A549 (cell line): ENCODE results near the gene PPM1J. TPM values are rescaled to one million over a fixed set of nuclear protein-coding genes. Genes with fewer than 3 reads are reported as not detected.

Experiments used
- ATAC-seq, 2 experiments: fragments of 200-7000 bp in 1 of 2; fragments of >200 bp in 1 of 2; cut with Nextera tagmentation in 1 of 2; cut with Tn5 transposase in 1 of 2; 3 replicates each; pipeline versions ENCODE4 v1.8.0 to v1.9.1; 2018 to 2020; ENCODE audit warnings: mild to moderate bottlenecking in 1 of 2, moderate library complexity in 1 of 2
- CTCF ChIA-PET: fragments of 300-600 bp; sonication (Branson Sonifier 250); formaldehyde crosslinking; extraction: SDS; loops from one replicate; lab custom pipeline; 2021; ENCODE audit warnings: antibody characterized with exemption, inconsistent platforms; lab: Yijun Ruan, JAX
- POLR2A ChIA-PET: fragments of 350-600 bp; formaldehyde crosslinking; extraction: SDS; loops from one replicate; lab custom pipeline; 2021; ENCODE audit warnings: antibody characterized with exemption, inconsistent platforms; lab: Yijun Ruan, JAX
- DNase-seq, 2 experiments: peaks; one replicate each; pipeline versions ENCODE4 v3.0.0 to v3.0.0-alpha.2; 2011 to 2016; ENCODE audit warnings: low read depth in 1 of 2, low spot score in 1 of 2
- FAIRE-seq: peaks from 2 replicates; lab custom pipeline; 2011; peaks lifted over from hg19 to GRCh38; lab: Jason Lieb, UNC
- H3K27ac ChIP-seq, 2 experiments: fragments of >200 bp; sonication (Bioruptor Twin); formaldehyde crosslinking; 3 replicates each; pipeline ENCODE4 v1.5.1; 2016 to 2017
- H3K4me1 ChIP-seq: fragments of >200 bp; sonication (Bioruptor Twin); formaldehyde crosslinking; 3 replicates; pipeline ENCODE4 v1.6.1; 2016
- H3K4me2 ChIP-seq: fragments of >200 bp; sonication (Bioruptor Twin); formaldehyde crosslinking; 3 replicates; pipeline ENCODE4 v1.6.1; 2016
- H3K4me3 ChIP-seq: fragments of >200 bp; sonication (Bioruptor Twin); formaldehyde crosslinking; 3 replicates; pipeline ENCODE4 v1.5.1; 2016
- H3K9me3 ChIP-seq: fragments of >200 bp; sonication (Bioruptor Twin); formaldehyde crosslinking; 3 replicates; pipeline ENCODE4 v1.6.1; 2016
- BHLHE40 ChIP-seq: IDR thresholded peaks from 2 replicates; pipeline ENCODE4 v1.6.1; 2012; ENCODE audit warnings: low read depth, low read length, inconsistent platforms
- EHF ChIP-seq: fragments of 250-450 bp; sonication (Bioruptor Pico); IDR thresholded peaks from 2 replicates; pipeline ENCODE4 v1.5.0; 2020; ENCODE audit warnings: mild to moderate bottlenecking
- EP300 ChIP-seq, 2 experiments: fragments of >200 bp; sonication (Bioruptor Twin); formaldehyde crosslinking; IDR thresholded peaks; 2 replicates in 1 of 2; 3 replicates in 1 of 2; pipeline ENCODE4 v1.6.1; 2016 to 2017
- FOSL2 ChIP-seq, 2 experiments: fragments of 450-650 bp in 1 of 2; fragments of >200 bp in 1 of 2; sonication (Bioruptor Twin) in 1 of 2; formaldehyde crosslinking; IDR thresholded peaks; 2 replicates each; pipeline versions ENCODE4 v1.5.0 to v1.6.1; 2016 to 2020; ENCODE audit warnings: mild to moderate bottlenecking in 1 of 2, moderate library complexity in 1 of 2
- GATA3 ChIP-seq: IDR thresholded peaks from 2 replicates; pipeline ENCODE4 v1.6.1; 2012; ENCODE audit warnings: borderline replicate concordance
- HDAC2 ChIP-seq: fragments of 200-600 bp; sonication (generic); IDR thresholded peaks from 2 replicates; pipeline ENCODE4 v1.6.1; 2016
- JUN ChIP-seq, 2 experiments: fragments of >200 bp; sonication (Bioruptor Twin); formaldehyde crosslinking; IDR thresholded peaks; 2 replicates in 1 of 2; 3 replicates in 1 of 2; pipeline ENCODE4 v1.6.1; 2016 to 2017
- KDM1A ChIP-seq: fragments of 200-600 bp; sonication (generic); IDR thresholded peaks from 2 replicates; pipeline ENCODE4 v1.6.1; 2016; ENCODE audit warnings: low read depth, mild to moderate bottlenecking
- MAZ ChIP-seq: fragments of 150-350 bp; IDR thresholded peaks from 2 replicates; pipeline ENCODE4 v1.6.1; 2014; ENCODE audit warnings: antibody characterized with exemption, low read depth, low read length, borderline replicate concordance
- MYC ChIP-seq: IDR thresholded peaks from 2 replicates; pipeline ENCODE4 v1.6.1; 2012; ENCODE audit warnings: mild to moderate bottlenecking, inconsistent platforms, low read length, improper control_type of control experiment, borderline replicate concordance
- NFE2L2 ChIP-seq: fragments of 150-350 bp; conservative IDR thresholded peaks from 2 replicates; pipeline ENCODE4 v1.6.1; 2014; ENCODE audit warnings: low read length
- NR3C1 ChIP-seq: fragments of >200 bp; sonication (Bioruptor Twin); formaldehyde crosslinking; IDR thresholded peaks from 3 replicates; pipeline ENCODE4 v1.6.1; 2017
- PHF8 ChIP-seq: fragments of 200-600 bp; sonication (generic); IDR thresholded peaks from 2 replicates; pipeline ENCODE4 v1.6.1; 2016; ENCODE audit warnings: low read depth, mild to moderate bottlenecking, antibody characterized with exemption, moderate library complexity, borderline replicate concordance
- POLR2AphosphoS2 ChIP-seq: conservative IDR thresholded peaks from 2 replicates; pipeline ENCODE4 v1.6.1; 2012; ENCODE audit warnings: low read length, improper control_type of control experiment, inconsistent platforms
- RFX5 ChIP-seq: fragments of 450-650 bp; IDR thresholded peaks from 2 replicates; pipeline ENCODE4 v1.7.1; 2014; ENCODE audit warnings: antibody characterized with exemption, mild to moderate bottlenecking, moderate library complexity
- TP53 ChIP-seq: fragments of 250-450 bp; sonication (Bioruptor Pico); IDR thresholded peaks from 2 replicates; pipeline ENCODE4 v1.5.0; 2021; ENCODE audit warnings: mild to moderate bottlenecking, moderate library complexity
- ZC3H11A ChIP-seq: fragments of 450-650 bp; IDR thresholded peaks from 2 replicates; pipeline ENCODE4 v1.6.1; 2014; ENCODE audit warnings: antibody characterized with exemption, mild to moderate bottlenecking
- ZFP36 ChIP-seq: fragments of 450-650 bp; IDR thresholded peaks from 2 replicates; pipeline ENCODE4 v1.6.1; 2014; ENCODE audit warnings: borderline replicate concordance; ENCODE audit not compliant: partially characterized antibody
- WGBS: methylation state at CpG from one replicate; pipeline ENCODE4 v1.1.6; 2017; ENCODE audit errors: missing lambda C conversion rate; 5-methylcytosine and 5-hydroxymethylcytosine counted together
- polyA plus RNA-seq, 4 experiments: library from polyadenylated mRNA; depleted of rRNA in 3 of 4; stranded (reverse); fragments of >200 nt; fragmentation: RNase III in 1 of 4; extraction: RNeasy Plus Mini Kit Qiagen cat#74134 plus additional on column Dnase treatment in 1 of 4; gene quantifications; 2 replicates in 3 of 4; 3 replicates in 1 of 4; pipeline ENCODE4 v1.2.3, GENCODE V29; 2011 to 2017
- TF ChIP-seq, protein P1 (sequence below): fragments of 200-600 bp; sonication (generic); IDR thresholded peaks from 2 replicates; pipeline ENCODE4 v1.6.1; 2016; ENCODE audit warnings: antibody characterized with exemption, mild to moderate bottlenecking, moderate library complexity
- TF ChIP-seq, protein P2 (sequence below): fragments of 250-450 bp; sonication (Bioruptor Pico); IDR thresholded peaks from 2 replicates; pipeline ENCODE4 v1.5.0; 2020; ENCODE audit warnings: low read depth, mild to moderate bottlenecking, moderate library complexity

The PPM1J gene
- polyA plus RNA-seq, 2 of the 4 experiments (the other 2 are of a cell fraction): 0.32 to 0.62 TPM

- TF ChIP-seq, protein P1, sequence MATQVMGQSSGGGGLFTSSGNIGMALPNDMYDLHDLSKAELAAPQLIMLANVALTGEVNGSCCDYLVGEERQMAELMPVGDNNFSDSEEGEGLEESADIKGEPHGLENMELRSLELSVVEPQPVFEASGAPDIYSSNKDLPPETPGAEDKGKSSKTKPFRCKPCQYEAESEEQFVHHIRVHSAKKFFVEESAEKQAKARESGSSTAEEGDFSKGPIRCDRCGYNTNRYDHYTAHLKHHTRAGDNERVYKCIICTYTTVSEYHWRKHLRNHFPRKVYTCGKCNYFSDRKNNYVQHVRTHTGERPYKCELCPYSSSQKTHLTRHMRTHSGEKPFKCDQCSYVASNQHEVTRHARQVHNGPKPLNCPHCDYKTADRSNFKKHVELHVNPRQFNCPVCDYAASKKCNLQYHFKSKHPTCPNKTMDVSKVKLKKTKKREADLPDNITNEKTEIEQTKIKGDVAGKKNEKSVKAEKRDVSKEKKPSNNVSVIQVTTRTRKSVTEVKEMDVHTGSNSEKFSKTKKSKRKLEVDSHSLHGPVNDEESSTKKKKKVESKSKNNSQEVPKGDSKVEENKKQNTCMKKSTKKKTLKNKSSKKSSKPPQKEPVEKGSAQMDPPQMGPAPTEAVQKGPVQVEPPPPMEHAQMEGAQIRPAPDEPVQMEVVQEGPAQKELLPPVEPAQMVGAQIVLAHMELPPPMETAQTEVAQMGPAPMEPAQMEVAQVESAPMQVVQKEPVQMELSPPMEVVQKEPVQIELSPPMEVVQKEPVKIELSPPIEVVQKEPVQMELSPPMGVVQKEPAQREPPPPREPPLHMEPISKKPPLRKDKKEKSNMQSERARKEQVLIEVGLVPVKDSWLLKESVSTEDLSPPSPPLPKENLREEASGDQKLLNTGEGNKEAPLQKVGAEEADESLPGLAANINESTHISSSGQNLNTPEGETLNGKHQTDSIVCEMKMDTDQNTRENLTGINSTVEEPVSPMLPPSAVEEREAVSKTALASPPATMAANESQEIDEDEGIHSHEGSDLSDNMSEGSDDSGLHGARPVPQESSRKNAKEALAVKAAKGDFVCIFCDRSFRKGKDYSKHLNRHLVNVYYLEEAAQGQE: no peak
- TF ChIP-seq BHLHE40 (no peak), FOSL2 (IDR thresholded peaks at IDR 0.05) (no peak), FOSL2 (CRISPR knock-in tag; IDR thresholded peaks at IDR 0.05) (no peak)
Measured at GRCh38 chr1:112694363-112694929, 20.7 kb downstream of the PPM1J start (continued).

DNA sequence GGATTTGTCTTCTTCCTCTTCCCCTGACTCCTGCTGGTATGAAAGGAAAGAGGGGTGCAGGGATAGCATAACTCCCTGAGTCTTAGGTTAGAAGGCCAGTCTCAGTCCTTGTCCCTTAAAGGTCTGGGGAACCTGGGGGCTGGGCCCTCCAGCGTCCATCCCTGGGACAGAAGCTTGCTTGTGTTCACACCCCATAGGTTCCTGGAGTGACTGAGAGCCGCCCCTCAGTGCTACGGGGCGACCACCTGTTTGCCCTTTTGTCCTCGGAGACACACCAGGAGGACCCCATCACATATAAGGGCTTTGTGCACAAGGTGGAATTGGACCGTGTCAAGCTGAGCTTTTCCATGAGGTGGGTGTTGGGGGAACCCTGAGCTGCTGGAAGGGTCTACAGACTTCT is 21.3 kb downstream of the PPM1J start:
- Histone ChIP-seq H3K4me3 (no peak overlapping the region), H3K27ac (no peak overlapping the region), H3K4me1 (peaks cover 6% of the 10 kb centered on the region), H3K9me3 (no peaks in the 10 kb centered on the region)
- CTCF ChIA-PET: interaction anchor here (1.2 to 1.6 kb wide), 3 partner anchors 19 to 303 kb away, joined by 3 to 5 read pairs (median 4); partner anchors contain the start of gene MOV10
- no peak for ATAC-seq
- DNase-seq: no peak
- FAIRE-seq: no peak
- TF ChIP-seq NFE2L2 (no peak), BHLHE40 (no peak), NR3C1 (no peak), KDM1A (no peak), JUN (IDR thresholded peaks at IDR 0.05) (no peak), GATA3 (no peak), ZC3H11A (no peak), PHF8 (no peak), ZFP36 (no peak), MYC (no peak), TP53 (CRISPR knock-in tag) (no peak), RFX5 (no peak)
- TF ChIP-seq, protein P2, sequence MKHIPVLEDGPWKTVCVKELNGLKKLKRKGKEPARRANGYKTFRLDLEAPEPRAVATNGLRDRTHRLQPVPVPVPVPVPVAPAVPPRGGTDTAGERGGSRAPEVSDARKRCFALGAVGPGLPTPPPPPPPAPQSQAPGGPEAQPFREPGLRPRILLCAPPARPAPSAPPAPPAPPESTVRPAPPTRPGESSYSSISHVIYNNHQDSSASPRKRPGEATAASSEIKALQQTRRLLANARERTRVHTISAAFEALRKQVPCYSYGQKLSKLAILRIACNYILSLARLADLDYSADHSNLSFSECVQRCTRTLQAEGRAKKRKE (CRISPR knock-in tag): no peak
- TF ChIP-seq, all 56 proteins: peak for 0
- POLR2A ChIA-PET: no interaction called here
- no peak overlapping the region for H3K4me2 ChIP-seq
- WGBS: 100% methylated on average over 1 of the region's 6 CpGs

DNA sequence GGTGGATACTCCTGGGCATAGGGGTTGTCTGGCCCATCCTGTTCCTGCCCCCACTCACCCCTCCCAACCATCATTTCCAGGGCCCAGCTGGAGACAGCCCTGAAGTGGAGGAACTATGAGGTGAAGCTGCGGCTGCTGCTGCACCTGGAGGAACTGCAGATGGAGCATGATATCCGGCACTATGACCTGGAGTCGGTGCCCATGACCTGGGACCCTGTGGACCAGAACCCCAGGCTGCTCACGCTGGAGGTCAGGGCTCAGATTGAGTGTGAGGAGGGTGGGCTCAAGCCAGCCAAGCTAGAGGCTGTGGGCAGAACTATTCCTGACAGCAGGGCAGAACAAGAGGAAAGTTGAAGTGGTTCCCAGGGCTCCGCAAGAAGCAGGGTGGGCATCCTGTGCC is 22.5 kb downstream of the PPM1J start:
- ChIA-PET CTCF (no interaction called here), POLR2A (no interaction called here)
- no peak for ATAC-seq
- H3K27ac ChIP-seq: no peak overlapping the region
- no peak overlapping the region for H3K4me2 ChIP-seq
- TF ChIP-seq, protein P2 (CRISPR knock-in tag): no peak
- TF ChIP-seq POLR2AphosphoS2 (no peak), EHF (CRISPR knock-in tag) (no peak), EP300 (IDR thresholded peaks at IDR 0.05) (no peak), JUN (IDR thresholded peaks at IDR 0.05) (no peak), MAZ (no peak), HDAC2 (no peak)
- no peaks in the 10 kb centered on the region for H3K4me1 ChIP-seq
- DNase-seq: no peak
- no peak for FAIRE-seq
- WGBS: 100% methylated on average over 1 of the region's 5 CpGs
- H3K4me3 ChIP-seq: no peak overlapping the region
- no peaks in the 10 kb centered on the region for H3K9me3 ChIP-seq
